Testis (tissue), 5 donors: Measurements from ENCODE around the gene OSCAR. TPM values are rescaled to one million over a fixed set of nuclear protein-coding genes. Genes with fewer than 3 reads are reported as not detected.

Experiments
- DNase-seq: peaks from one replicate; pipeline ENCODE4 v3.0.0-alpha.2; 2019
- H3K27ac ChIP-seq, 2 donors: fragments of 200-600 bp; sonication (generic); one replicate each; pipeline ENCODE4 v1.5.1; 2019
- H3K27me3 ChIP-seq: fragments of 200-600 bp; sonication (generic); one replicate; pipeline ENCODE4 v1.5.1; 2019
- H3K36me3 ChIP-seq: fragments of 200-600 bp; sonication (generic); one replicate; pipeline ENCODE4 v1.5.1; 2017; ENCODE audit warnings: low read depth; ENCODE audit errors: missing control alignments
- H3K4me1 ChIP-seq: fragments of 200-600 bp; sonication (generic); one replicate; pipeline ENCODE4 v1.5.1; 2019
- H3K4me3 ChIP-seq, 2 donors: fragments of 200-600 bp; sonication (generic); one replicate each; pipeline ENCODE4 v1.5.1; 2017 to 2019
- H3K9me3 ChIP-seq: fragments of 200-600 bp; sonication (generic); one replicate; pipeline ENCODE4 v1.5.1; 2017
- POLR2A ChIP-seq: fragments of 450-650 bp; IDR thresholded peaks from one replicate; pipeline ENCODE4 v1.6.1; 2017; ENCODE audit warnings: antibody characterized with exemption, mild to moderate bottlenecking, moderate library complexity
- WGBS, 2 donors: methylation state at CpG; one replicate each; pipeline ENCODE4 v1.1.5; 2018; 5-methylcytosine and 5-hydroxymethylcytosine counted together
- intact Hi-C: fragments of 100-400 bp; cut with DNase I; formaldehyde crosslinking; loops from one replicate; pipeline ENCODE4 v1.15.1; 2023; ENCODE audit warnings: low total_unique reads
- long read RNA-seq, 2 donors: transcript quantifications; one replicate each; lab custom pipeline, GENCODE V29; 2026
- polyA plus RNA-seq: library from polyadenylated mRNA; stranded (reverse); fragments of 350-450 nt; fragmentation: Illumina TruSeq; extraction: RNeasy Lipid Tissue Mini Kit (QIAGEN cat#74804); gene quantifications from one replicate; pipeline ENCODE4 v1.2.3, GENCODE V29; 2014; ENCODE audit warnings: low read depth, low replicate concordance; ENCODE audit not compliant: insufficient read depth
- total RNA-seq, 2 donors: library from RNA; depleted of rRNA; stranded (reverse); fragments of >200 nt; gene quantifications; one replicate each; pipeline ENCODE4 v1.2.3, GENCODE V29; 2016
- TF ChIP-seq, protein P1 (sequence below), 3 experiments: fragments of 450-650 bp in 2 of 3; fragments of 200-600 bp in 1 of 3; sonication (generic) in 1 of 3; IDR thresholded peaks; one replicate each; pipeline ENCODE4 v1.5.1; 2016 to 2019; ENCODE audit warnings: antibody characterized with exemption in 3 of 3, mild to moderate bottlenecking in 2 of 3, moderate library complexity in 1 of 3

OSCAR gene, protein sequence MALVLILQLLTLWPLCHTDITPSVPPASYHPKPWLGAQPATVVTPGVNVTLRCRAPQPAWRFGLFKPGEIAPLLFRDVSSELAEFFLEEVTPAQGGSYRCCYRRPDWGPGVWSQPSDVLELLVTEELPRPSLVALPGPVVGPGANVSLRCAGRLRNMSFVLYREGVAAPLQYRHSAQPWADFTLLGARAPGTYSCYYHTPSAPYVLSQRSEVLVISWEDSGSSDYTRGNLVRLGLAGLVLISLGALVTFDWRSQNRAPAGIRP
- total RNA-seq (1 to 10 TPM; 1.2 to 1.7 TPM), polyA plus RNA-seq (1.7 TPM)
- long read RNA-seq, donor 1: 0 reads
- long read RNA-seq, donor 2: 0 reads

GRCh38 chr19:54100561-54100960 is at the start of gene OSCAR:
Gene OSCAR (minus strand): TSS chr19:54100803. CDS start chr19:54100792, 11 bp downstream.
- no peaks in the 10 kb centered on the region for H3K27me3 ChIP-seq
- intact Hi-C loops: no loop called here
- no peak for TF ChIP-seq POLR2A
- TF ChIP-seq, protein P1, sequence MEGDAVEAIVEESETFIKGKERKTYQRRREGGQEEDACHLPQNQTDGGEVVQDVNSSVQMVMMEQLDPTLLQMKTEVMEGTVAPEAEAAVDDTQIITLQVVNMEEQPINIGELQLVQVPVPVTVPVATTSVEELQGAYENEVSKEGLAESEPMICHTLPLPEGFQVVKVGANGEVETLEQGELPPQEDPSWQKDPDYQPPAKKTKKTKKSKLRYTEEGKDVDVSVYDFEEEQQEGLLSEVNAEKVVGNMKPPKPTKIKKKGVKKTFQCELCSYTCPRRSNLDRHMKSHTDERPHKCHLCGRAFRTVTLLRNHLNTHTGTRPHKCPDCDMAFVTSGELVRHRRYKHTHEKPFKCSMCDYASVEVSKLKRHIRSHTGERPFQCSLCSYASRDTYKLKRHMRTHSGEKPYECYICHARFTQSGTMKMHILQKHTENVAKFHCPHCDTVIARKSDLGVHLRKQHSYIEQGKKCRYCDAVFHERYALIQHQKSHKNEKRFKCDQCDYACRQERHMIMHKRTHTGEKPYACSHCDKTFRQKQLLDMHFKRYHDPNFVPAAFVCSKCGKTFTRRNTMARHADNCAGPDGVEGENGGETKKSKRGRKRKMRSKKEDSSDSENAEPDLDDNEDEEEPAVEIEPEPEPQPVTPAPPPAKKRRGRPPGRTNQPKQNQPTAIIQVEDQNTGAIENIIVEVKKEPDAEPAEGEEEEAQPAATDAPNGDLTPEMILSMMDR (IDR thresholded peaks at IDR 0.05): no peak
- peaks cover 13% of the 10 kb centered on the region for H3K4me1 ChIP-seq
- H3K36me3 ChIP-seq: no peaks in the 10 kb centered on the region
- H3K9me3 ChIP-seq: no peaks in the 10 kb centered on the region
- no peak within 1 kb of the TSS for H3K27ac ChIP-seq
- 71 to 74% methylated on average over 5 of the region's 5 CpGs for WGBS, 2 donors
- DNase-seq: no peak
- H3K4me3 ChIP-seq: no peak within 1 kb of the TSS

- no peak overlapping the region for H3K27ac ChIP-seq
- intact Hi-C loops: no loop called here
These were observed 48.6 kb upstream of the OSCAR start for GRCh38 chr19:54149021-54149812.

DNA sequence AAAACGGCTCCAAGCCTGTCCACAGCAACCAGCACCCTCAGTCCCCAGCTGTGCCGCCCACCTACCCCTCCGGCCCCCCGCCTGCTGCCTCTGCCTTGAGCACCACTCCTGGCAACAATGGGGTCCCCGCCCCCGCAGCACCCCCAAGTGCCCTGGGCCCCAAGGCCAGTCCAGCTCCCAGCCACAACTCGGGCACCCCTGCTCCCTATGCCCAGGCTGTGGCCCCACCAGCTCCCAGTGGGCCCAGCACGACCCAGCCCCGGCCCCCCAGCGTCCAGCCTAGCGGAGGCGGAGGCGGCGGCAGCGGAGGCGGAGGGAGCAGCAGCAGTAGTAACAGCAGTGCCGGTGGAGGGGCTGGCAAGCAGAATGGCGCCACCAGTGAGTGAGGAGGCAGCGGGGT is 47.6 kb upstream of the OSCAR start:
- Histone ChIP-seq H3K9me3 (no peaks in the 10 kb centered on the region), H3K4me1 (no peaks in the 10 kb centered on the region), H3K27ac (no peak overlapping the region), H3K27me3 (no peaks in the 10 kb centered on the region), H3K36me3 (no peaks in the 10 kb centered on the region), H3K4me3 (no peak overlapping the region)
- intact Hi-C loops: no loop called here
- 69 to 87% methylated on average over 3 to 19 of the region's 19 CpGs for WGBS, 2 donors
- TF ChIP-seq, protein P1 (IDR thresholded peaks at IDR 0.05): no peak
- no peak for TF ChIP-seq POLR2A
- DNase-seq: no peak

More at GRCh38 chr19:54149021-54149812, 48.6 kb upstream of the OSCAR start:
- Histone ChIP-seq H3K27me3 (no peaks in the 10 kb centered on the region), H3K4me3 (no peak overlapping the region), H3K36me3 (no peaks in the 10 kb centered on the region), H3K9me3 (no peaks in the 10 kb centered on the region), H3K4me1 (no peaks in the 10 kb centered on the region)
- 85% methylated on average over 12 of the region's 12 CpGs for WGBS, 2 donors
- TF ChIP-seq POLR2A: no peak
- TF ChIP-seq, protein P1 (IDR thresholded peaks at IDR 0.05): no peak
- DNase-seq: no peak

GRCh38 chr19:54147676-54148075 is 47.1 kb upstream of the OSCAR start:
- H3K9me3 ChIP-seq: no peaks in the 10 kb centered on the region
- TF ChIP-seq, protein P1 (IDR thresholded peaks at IDR 0.05): no peak
- no peak for TF ChIP-seq POLR2A
- no peak overlapping the region for H3K4me3 ChIP-seq
- 54 to 56% methylated on average over 2 to 3 of the region's 3 CpGs for WGBS, 2 donors
- no peaks in the 10 kb centered on the region for H3K36me3 ChIP-seq
- H3K27ac ChIP-seq: no peak overlapping the region
- H3K4me1 ChIP-seq: no peaks in the 10 kb centered on the region
- H3K27me3 ChIP-seq: no peaks in the 10 kb centered on the region
- DNase-seq: no peak
- intact Hi-C loops: no loop called here
